SK-N-SH (cell line): ENCODE data around the gene SEPTIN12. TPM values are rescaled to one million over a fixed set of nuclear protein-coding genes. Genes with fewer than 3 reads are reported as not detected.

ENCODE experiments used
- CTCF ChIA-PET: fragments of 300-600, 350-600 bp; formaldehyde crosslinking; extraction: SDS; loops from one replicate; lab custom pipeline; 2021; lab: Yijun Ruan, JAX
- POLR2A ChIA-PET: fragments of 350-600 bp; sonication (Branson Sonifier 250); formaldehyde crosslinking; extraction: SDS; loops from one replicate; lab custom pipeline; 2020; ENCODE audit warnings: antibody characterized with exemption, inconsistent platforms; lab: Yijun Ruan, JAX
- DNase-seq: peaks from one replicate; pipeline ENCODE4 v3.0.0; 2012
- H2AFZ ChIP-seq: fragments of 200-600 bp; sonication (generic); 2 replicates; pipeline ENCODE4 v1.8.1; 2016; ENCODE audit warnings: antibody characterized with exemption, mild to moderate bottlenecking, low read depth
- H3F3A ChIP-seq: fragments of 200-600 bp; sonication (generic); replicated peaks from 2 replicates; pipeline ENCODE3; 2016; ENCODE audit warnings: antibody characterized with exemption, mild to moderate bottlenecking; ENCODE audit not compliant: insufficient read depth
- H3K27ac ChIP-seq, 2 experiments: fragments of 200-500 bp in 1 of 2; fragments of 200-600 bp in 1 of 2; sonication (Bioruptor generic) in 1 of 2; sonication (generic), shearing (Covaris generic) in 1 of 2; 2 replicates each; pipeline versions ENCODE4 v1.5.1 to v1.6.1; 2014 to 2016; ENCODE audit warnings: low read depth in 2 of 2, inconsistent platforms in 1 of 2, low read length in 1 of 2, mild to moderate bottlenecking in 1 of 2, mixed read lengths in 1 of 2
- H3K27me3 ChIP-seq: fragments of 200-600 bp; sonication (generic), shearing (Covaris generic); 2 replicates; pipeline ENCODE4 v1.6.1; 2016; ENCODE audit warnings: mixed run types; ENCODE audit not compliant: insufficient read depth
- H3K36me3 ChIP-seq, 2 experiments: fragments of 200-500 bp in 1 of 2; fragments of 200-600 bp in 1 of 2; sonication (Bioruptor generic) in 1 of 2; sonication (generic) in 1 of 2; replicated peaks in 1 of 2; 2 replicates each; pipeline versions ENCODE3 to v1.5.1; 2014 to 2016; ENCODE audit warnings: low read length in 1 of 2, mild to moderate bottlenecking in 1 of 2; ENCODE audit not compliant: insufficient read depth in 2 of 2, control insufficient read depth in 1 of 2
- H3K4me1 ChIP-seq, 2 experiments: fragments of 200-500 bp in 1 of 2; fragments of 200-600 bp in 1 of 2; sonication (Bioruptor generic) in 1 of 2; sonication (generic), shearing (Covaris generic) in 1 of 2; 2 replicates each; pipeline versions ENCODE4 v1.5.1 to v1.6.1; 2014 to 2016; ENCODE audit warnings: low read depth in 1 of 2, low read length in 1 of 2, mixed run types in 1 of 2; ENCODE audit not compliant: insufficient read depth in 2 of 2, control insufficient read depth in 1 of 2
- H3K4me2 ChIP-seq: fragments of 200-600 bp; sonication (generic), shearing (Covaris generic); 2 replicates; pipeline ENCODE4 v1.6.1; 2017; ENCODE audit warnings: mixed run types
- H3K4me3 ChIP-seq, 2 experiments: fragments of 200-500 bp in 1 of 2; fragments of 200-600 bp in 1 of 2; sonication (Bioruptor generic) in 1 of 2; sonication (generic), shearing (Covaris generic) in 1 of 2; 2 replicates each; pipeline versions ENCODE4 v1.5.1 to v1.8.1; 2014 to 2016; ENCODE audit warnings: low read depth in 2 of 2, inconsistent platforms in 1 of 2, low read length in 1 of 2, mild to moderate bottlenecking in 1 of 2, mixed read lengths in 1 of 2, moderate library complexity in 1 of 2
- H3K79me2 ChIP-seq: fragments of 200-600 bp; sonication (generic); 2 replicates; pipeline ENCODE4 v1.8.1; 2017; ENCODE audit warnings: mild to moderate bottlenecking; ENCODE audit not compliant: insufficient read depth
- H3K9ac ChIP-seq: fragments of 200-600 bp; sonication (generic); 2 replicates; pipeline ENCODE4 v1.6.1; 2017; ENCODE audit warnings: mixed run types
- H3K9me2 ChIP-seq: fragments of 200-600 bp; sonication (generic); 2 replicates; pipeline ENCODE4 v1.6.1; 2017; ENCODE audit warnings: mixed run types
- H3K9me3 ChIP-seq: fragments of 200-600 bp; sonication (generic); 2 replicates; pipeline ENCODE4 v1.6.1; 2017; ENCODE audit warnings: mixed run types, mild to moderate bottlenecking, moderate library complexity
- H4K20me1 ChIP-seq: fragments of 200-600 bp; sonication (generic); 2 replicates; pipeline ENCODE4 v1.6.1; 2017; ENCODE audit warnings: mild to moderate bottlenecking, mixed run types; ENCODE audit not compliant: insufficient read depth
- CHD2 ChIP-seq: fragments of 150-350 bp; IDR thresholded peaks from 2 replicates; pipeline ENCODE4 v1.6.1; 2018; ENCODE audit warnings: low read length; ENCODE audit not compliant: partially characterized antibody
- FOSL2 ChIP-seq: IDR thresholded peaks from 2 replicates; pipeline ENCODE4 v1.4.0; 2012; ENCODE audit warnings: low read depth, mild to moderate bottlenecking, moderate library complexity, borderline replicate concordance
- GABPA ChIP-seq: IDR thresholded peaks from 2 replicates; pipeline ENCODE4 v1.4.0; 2012; ENCODE audit warnings: low read depth, mild to moderate bottlenecking
- MEF2A ChIP-seq: IDR thresholded peaks from 2 replicates; pipeline ENCODE4 v1.4.0; 2012; ENCODE audit warnings: low read depth, borderline replicate concordance
- MXI1 ChIP-seq: IDR thresholded peaks from 2 replicates; pipeline ENCODE4 v1.6.1; 2012; ENCODE audit warnings: mild to moderate bottlenecking, low read depth, low read length, improper control_type of control experiment
- NFIC ChIP-seq: IDR thresholded peaks from 2 replicates; pipeline ENCODE4 v1.4.0; 2012; ENCODE audit warnings: borderline replicate concordance
- NRF1 ChIP-seq: IDR thresholded peaks from 2 replicates; pipeline ENCODE4 v1.6.1; 2012; ENCODE audit warnings: low read depth, mild to moderate bottlenecking, low read length
- RAD21 ChIP-seq: IDR thresholded peaks from 2 replicates; pipeline ENCODE4 v1.6.1; 2012; ENCODE audit warnings: mild to moderate bottlenecking, low read length
- RCOR1 ChIP-seq: fragments of 150-350 bp; IDR thresholded peaks from 2 replicates; pipeline ENCODE4 v1.6.1; 2017; ENCODE audit warnings: antibody characterized with exemption, low read length
- RFX5 ChIP-seq: IDR thresholded peaks from 2 replicates; pipeline ENCODE4 v1.6.1; 2012; ENCODE audit warnings: mild to moderate bottlenecking, improper control_type of control experiment, low read length
- SMC3 ChIP-seq: IDR thresholded peaks from 2 replicates; pipeline ENCODE4 v1.6.1; 2012; ENCODE audit warnings: low read depth, low read length, improper control_type of control experiment
- TCF12 ChIP-seq: IDR thresholded peaks from 2 replicates; pipeline ENCODE4 v1.4.0; 2012
- TEAD4 ChIP-seq: IDR thresholded peaks from 2 replicates; pipeline ENCODE4 v1.4.0; 2012; ENCODE audit warnings: mild to moderate bottlenecking, borderline replicate concordance; ENCODE audit not compliant: insufficient read depth
- YY1 ChIP-seq: IDR thresholded peaks from 2 replicates; pipeline ENCODE4 v1.4.0; 2012; ENCODE audit warnings: low read depth, mild to moderate bottlenecking
- WGBS: methylation state at CpG from one replicate; pipeline ENCODE4 v1.1.6; 2017; ENCODE audit warnings: low lambda C conversion rate; 5-methylcytosine and 5-hydroxymethylcytosine counted together
- polyA plus RNA-seq, 3 experiments: library from polyadenylated mRNA; depleted of rRNA; stranded (reverse); fragments of >200 nt; gene quantifications; 2 replicates each; pipeline ENCODE4 v1.2.3, GENCODE V29; 2012
- TF ChIP-seq, protein P1 (sequence below): IDR thresholded peaks from 2 replicates; pipeline ENCODE4 v1.4.0; 2012; ENCODE audit warnings: low read depth
- TF ChIP-seq, protein P2 (sequence below): IDR thresholded peaks from 2 replicates; pipeline ENCODE4 v1.4.0; 2012; ENCODE audit warnings: low read depth, borderline replicate concordance
- TF ChIP-seq, protein P3 (sequence below): IDR thresholded peaks from 2 replicates; pipeline ENCODE4; 2012
- TF ChIP-seq, protein P4 (sequence below): fragments of 200-600 bp; sonication (generic); IDR thresholded peaks from 2 replicates; pipeline ENCODE4 v1.6.1; 2017; ENCODE audit warnings: antibody characterized with exemption, mild to moderate bottlenecking, moderate library complexity
- TF ChIP-seq, protein P5 (sequence below): IDR thresholded peaks from 2 replicates; pipeline ENCODE4 v1.6.1; 2012; ENCODE audit warnings: mild to moderate bottlenecking, low read depth, low read length, moderate library complexity

SEPTIN12 gene
- polyA plus RNA-seq, 1 of the 3 experiments (the other 2 are of a cell fraction): 0.07 TPM

DNA sequence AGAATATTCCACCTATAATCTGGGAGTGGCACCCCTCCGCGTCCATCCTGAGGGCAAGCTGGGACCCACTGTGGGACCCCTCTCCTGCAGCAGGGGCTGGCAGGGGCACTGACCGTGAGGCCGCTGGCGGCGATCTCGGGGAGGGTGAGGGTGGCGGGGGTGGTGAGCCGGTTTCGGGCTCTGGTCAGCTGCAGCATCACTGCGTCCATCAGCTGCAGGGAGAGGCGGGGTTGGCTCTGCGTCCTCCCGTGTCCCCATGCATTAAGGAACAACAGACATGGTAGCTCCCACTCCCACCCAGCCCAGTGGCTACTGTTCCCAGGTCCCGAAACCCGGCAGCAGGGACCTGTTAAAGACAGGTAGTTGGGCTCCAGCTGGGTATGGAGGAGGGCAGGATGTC is 10.3 kb upstream of the SEPTIN12 start:
- WGBS: 89% methylated on average over 9 of the region's 16 CpGs
- Histone ChIP-seq H3K9me2 (no peaks in the 10 kb centered on the region), H3K4me2 (no peak overlapping the region), H3K9me3 (no peaks in the 10 kb centered on the region), H3K27me3 (no peaks in the 10 kb centered on the region), H4K20me1 (no peaks in the 10 kb centered on the region), H3K27ac (no peak overlapping the region), H3F3A (peaks cover 4% of the 10 kb centered on the region), H3K36me3 (peaks cover 0 to 24% of the 10 kb centered on the region in 2 experiments), H3K79me2 (0 out of 2 replicates have a peak, but pooled peaks cover 7% of the 10 kb centered on the region), H2AFZ (no peak overlapping the region), H3K4me3 (no peak overlapping the region), H3K4me1 (peaks cover 0 to 18% of the 10 kb centered on the region in 2 experiments; a peak in 3 of 4 replicates), H3K9ac (no peak overlapping the region)
- no peak for DNase-seq
- POLR2A ChIA-PET: no interaction called here
- CTCF ChIA-PET: no interaction called here
- TF ChIP-seq, protein P1, sequence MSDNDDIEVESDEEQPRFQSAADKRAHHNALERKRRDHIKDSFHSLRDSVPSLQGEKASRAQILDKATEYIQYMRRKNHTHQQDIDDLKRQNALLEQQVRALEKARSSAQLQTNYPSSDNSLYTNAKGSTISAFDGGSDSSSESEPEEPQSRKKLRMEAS: no peak
- no peak for TF ChIP-seq MXI1
- TF ChIP-seq FOSL2: no peak
- no peak for TF ChIP-seq SMC3
- no peak for TF ChIP-seq RAD21
- no peak for TF ChIP-seq RCOR1
- no peak for TF ChIP-seq YY1
- TF ChIP-seq, protein P2, sequence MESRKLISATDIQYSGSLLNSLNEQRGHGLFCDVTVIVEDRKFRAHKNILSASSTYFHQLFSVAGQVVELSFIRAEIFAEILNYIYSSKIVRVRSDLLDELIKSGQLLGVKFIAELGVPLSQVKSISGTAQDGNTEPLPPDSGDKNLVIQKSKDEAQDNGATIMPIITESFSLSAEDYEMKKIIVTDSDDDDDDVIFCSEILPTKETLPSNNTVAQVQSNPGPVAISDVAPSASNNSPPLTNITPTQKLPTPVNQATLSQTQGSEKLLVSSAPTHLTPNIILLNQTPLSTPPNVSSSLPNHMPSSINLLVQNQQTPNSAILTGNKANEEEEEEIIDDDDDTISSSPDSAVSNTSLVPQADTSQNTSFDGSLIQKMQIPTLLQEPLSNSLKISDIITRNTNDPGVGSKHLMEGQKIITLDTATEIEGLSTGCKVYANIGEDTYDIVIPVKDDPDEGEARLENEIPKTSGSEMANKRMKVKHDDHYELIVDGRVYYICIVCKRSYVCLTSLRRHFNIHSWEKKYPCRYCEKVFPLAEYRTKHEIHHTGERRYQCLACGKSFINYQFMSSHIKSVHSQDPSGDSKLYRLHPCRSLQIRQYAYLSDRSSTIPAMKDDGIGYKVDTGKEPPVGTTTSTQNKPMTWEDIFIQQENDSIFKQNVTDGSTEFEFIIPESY: no peak
- TF ChIP-seq, protein P3, sequence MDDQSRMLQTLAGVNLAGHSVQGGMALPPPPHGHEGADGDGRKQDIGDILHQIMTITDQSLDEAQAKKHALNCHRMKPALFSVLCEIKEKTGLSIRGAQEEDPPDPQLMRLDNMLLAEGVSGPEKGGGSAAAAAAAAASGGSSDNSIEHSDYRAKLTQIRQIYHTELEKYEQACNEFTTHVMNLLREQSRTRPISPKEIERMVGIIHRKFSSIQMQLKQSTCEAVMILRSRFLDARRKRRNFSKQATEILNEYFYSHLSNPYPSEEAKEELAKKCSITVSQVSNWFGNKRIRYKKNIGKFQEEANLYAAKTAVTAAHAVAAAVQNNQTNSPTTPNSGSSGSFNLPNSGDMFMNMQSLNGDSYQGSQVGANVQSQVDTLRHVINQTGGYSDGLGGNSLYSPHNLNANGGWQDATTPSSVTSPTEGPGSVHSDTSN: no peak
- TF ChIP-seq RFX5: no peak
- TF ChIP-seq GABPA: no peak

DNA sequence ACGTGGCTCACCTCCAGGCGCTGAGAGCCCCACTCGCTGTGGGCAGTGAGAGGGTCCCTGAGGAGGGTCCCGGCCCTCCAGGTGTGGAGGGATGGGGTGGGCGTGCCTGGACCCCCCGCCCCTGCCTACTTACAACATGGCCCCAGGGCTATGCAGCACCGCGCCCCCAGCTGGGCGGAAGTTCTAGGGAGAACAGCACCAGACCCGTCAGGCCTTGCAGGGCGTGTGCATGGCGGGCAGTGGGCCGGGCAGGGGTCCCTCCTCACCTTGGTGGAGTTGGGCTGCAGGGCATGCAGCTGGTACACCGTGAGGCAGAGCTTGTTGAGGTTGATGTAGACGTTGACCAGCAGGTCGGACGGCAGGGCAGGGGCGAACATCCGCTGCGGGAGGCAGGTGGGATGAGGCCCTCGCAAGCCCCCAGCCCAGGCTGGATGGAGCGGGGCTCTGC is 9.7 kb upstream of the SEPTIN12 start:
- WGBS: 61% methylated on average over 5 of the region's 22 CpGs
- Histone ChIP-seq H4K20me1 (no peaks in the 10 kb centered on the region), H3K9ac (no peak overlapping the region), H2AFZ (no peak overlapping the region), H3K9me2 (no peaks in the 10 kb centered on the region), H3K4me3 (no peak overlapping the region), H3K79me2 (0 out of 2 replicates have a peak, but pooled peaks cover 7% of the 10 kb centered on the region), H3K4me1 (peaks cover 0 to 15% of the 10 kb centered on the region in 2 experiments; a peak in 2 of 4 replicates), H3K4me2 (no peak overlapping the region), H3K27me3 (no peaks in the 10 kb centered on the region), H3K9me3 (no peaks in the 10 kb centered on the region), H3K27ac (no peak overlapping the region), H3F3A (no peaks in the 10 kb centered on the region), H3K36me3 (peaks cover 0 to 24% of the 10 kb centered on the region in 2 experiments)
- CTCF ChIA-PET: no interaction called here
- no peak for DNase-seq
- POLR2A ChIA-PET: no interaction called here
- TF ChIP-seq, protein P4, sequence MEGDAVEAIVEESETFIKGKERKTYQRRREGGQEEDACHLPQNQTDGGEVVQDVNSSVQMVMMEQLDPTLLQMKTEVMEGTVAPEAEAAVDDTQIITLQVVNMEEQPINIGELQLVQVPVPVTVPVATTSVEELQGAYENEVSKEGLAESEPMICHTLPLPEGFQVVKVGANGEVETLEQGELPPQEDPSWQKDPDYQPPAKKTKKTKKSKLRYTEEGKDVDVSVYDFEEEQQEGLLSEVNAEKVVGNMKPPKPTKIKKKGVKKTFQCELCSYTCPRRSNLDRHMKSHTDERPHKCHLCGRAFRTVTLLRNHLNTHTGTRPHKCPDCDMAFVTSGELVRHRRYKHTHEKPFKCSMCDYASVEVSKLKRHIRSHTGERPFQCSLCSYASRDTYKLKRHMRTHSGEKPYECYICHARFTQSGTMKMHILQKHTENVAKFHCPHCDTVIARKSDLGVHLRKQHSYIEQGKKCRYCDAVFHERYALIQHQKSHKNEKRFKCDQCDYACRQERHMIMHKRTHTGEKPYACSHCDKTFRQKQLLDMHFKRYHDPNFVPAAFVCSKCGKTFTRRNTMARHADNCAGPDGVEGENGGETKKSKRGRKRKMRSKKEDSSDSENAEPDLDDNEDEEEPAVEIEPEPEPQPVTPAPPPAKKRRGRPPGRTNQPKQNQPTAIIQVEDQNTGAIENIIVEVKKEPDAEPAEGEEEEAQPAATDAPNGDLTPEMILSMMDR: no peak
- TF ChIP-seq TCF12 (no peak), NRF1 (no peak), TEAD4 (no peak), MEF2A (no peak), RAD21 (no peak), NFIC (no peak), CHD2 (no peak)
- TF ChIP-seq, protein P5, sequence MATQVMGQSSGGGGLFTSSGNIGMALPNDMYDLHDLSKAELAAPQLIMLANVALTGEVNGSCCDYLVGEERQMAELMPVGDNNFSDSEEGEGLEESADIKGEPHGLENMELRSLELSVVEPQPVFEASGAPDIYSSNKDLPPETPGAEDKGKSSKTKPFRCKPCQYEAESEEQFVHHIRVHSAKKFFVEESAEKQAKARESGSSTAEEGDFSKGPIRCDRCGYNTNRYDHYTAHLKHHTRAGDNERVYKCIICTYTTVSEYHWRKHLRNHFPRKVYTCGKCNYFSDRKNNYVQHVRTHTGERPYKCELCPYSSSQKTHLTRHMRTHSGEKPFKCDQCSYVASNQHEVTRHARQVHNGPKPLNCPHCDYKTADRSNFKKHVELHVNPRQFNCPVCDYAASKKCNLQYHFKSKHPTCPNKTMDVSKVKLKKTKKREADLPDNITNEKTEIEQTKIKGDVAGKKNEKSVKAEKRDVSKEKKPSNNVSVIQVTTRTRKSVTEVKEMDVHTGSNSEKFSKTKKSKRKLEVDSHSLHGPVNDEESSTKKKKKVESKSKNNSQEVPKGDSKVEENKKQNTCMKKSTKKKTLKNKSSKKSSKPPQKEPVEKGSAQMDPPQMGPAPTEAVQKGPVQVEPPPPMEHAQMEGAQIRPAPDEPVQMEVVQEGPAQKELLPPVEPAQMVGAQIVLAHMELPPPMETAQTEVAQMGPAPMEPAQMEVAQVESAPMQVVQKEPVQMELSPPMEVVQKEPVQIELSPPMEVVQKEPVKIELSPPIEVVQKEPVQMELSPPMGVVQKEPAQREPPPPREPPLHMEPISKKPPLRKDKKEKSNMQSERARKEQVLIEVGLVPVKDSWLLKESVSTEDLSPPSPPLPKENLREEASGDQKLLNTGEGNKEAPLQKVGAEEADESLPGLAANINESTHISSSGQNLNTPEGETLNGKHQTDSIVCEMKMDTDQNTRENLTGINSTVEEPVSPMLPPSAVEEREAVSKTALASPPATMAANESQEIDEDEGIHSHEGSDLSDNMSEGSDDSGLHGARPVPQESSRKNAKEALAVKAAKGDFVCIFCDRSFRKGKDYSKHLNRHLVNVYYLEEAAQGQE: no peak
- TF ChIP-seq, protein P3: no peak
